SH-SY5Y (cell line): Measurements from ENCODE around the gene GDPD3.

Source experiments
- GATA2 ChIP-seq: IDR thresholded peaks from 2 replicates; pipeline ENCODE4 v1.6.1; 2011; ENCODE audit warnings: mild to moderate bottlenecking, low read depth, low read length
- GATA3 ChIP-seq: IDR thresholded peaks from 2 replicates; pipeline ENCODE4 v1.6.1; 2011; ENCODE audit warnings: low read depth, mild to moderate bottlenecking, low read length, moderate library complexity

DNA sequence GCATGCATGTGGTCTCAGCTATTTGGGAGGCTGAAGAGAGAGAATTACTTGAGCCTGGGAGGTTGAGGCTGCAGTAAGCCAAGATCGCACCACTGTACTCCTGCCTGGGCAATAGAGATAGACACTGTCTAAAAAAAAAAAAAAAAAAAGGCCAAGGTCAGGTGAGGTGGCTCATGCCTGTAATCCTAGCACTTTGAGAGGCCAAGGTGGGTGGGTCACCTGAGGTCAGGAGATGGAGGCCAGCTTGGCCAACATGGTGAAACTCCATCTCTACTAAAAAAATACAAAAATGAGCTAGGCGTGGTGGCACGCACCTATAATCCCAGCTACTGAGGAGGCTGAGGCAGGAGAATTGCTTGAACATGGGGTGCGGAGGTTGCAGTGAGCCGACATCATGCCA is 41.9 kb upstream of the GDPD3 start:
- no peak for TF ChIP-seq GATA3
- no peak for TF ChIP-seq GATA2
